ENCODE results near the gene FIBP.
"Not testable (repeated sequence)": the region's sequence is repeated elsewhere in the genome, so short reads cannot be mapped to it uniquely, and the experiment has no call there.

Gene FIBP

DNA sequence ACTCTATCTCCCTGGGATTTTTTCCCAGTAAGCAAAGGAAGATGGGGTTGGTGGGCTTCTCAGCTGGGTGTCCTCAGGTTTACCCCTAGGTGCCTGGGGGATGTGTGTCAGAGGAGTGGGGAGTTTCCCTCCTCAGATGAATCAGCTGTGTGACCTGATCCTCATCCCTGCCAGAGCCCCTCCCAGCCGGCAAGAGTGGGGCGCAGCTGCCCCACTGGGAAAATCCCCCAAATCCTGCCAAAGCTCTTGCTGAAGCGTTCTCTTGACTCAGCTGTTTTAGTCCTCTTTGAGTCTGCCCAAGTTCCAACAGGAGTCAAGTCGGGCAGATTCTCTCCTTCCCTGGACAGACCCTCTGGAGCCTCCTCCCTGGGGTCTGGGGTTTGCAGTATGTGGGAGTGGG lies 24.6 kb upstream of the FIBP start:
- DNase-seq: no peak

DNA sequence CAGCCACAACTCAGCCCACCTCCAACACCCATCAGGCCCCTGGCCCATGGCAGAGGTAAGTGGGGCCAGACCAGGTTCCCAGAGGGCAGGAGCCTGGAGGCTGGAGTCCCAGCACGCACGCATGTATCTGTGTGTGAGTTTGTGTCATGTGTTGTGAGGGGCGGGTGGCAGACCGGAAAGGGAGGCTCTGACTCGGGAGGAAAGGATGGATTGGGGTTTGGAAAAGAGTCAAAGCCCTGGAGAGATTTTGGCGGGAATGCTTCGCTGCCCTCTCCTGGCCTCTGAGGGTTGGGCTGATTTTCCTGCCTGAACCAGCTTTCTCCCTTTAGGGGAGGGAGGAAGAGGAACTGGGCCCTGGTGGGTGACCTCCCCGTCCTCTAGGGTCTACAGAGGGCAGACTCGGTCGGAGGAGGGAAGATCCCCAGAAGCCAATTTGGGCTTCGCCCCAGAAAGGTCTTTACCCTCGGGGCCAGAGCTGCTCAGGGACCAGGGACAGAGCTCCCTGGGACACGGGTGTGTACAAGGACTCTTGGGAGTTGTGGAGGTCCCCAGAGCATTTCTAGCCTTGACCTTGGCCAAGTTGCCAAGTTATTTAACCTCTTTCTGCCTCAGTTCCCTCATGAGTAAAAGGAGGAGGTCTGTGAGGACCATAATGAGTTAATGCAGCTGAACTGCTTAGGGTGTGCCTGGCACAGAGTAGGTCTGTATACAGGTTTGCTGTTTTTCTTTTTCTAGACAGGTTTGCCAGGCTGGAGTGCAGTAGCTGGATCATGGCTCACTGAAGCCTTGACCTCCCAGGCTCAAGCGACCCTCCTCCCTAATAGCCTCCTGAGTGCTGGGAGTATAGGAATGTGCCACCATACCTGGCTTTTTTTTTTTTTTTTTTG lies 23.7 kb upstream of the FIBP start:
- DNase-seq: no peak

DNA sequence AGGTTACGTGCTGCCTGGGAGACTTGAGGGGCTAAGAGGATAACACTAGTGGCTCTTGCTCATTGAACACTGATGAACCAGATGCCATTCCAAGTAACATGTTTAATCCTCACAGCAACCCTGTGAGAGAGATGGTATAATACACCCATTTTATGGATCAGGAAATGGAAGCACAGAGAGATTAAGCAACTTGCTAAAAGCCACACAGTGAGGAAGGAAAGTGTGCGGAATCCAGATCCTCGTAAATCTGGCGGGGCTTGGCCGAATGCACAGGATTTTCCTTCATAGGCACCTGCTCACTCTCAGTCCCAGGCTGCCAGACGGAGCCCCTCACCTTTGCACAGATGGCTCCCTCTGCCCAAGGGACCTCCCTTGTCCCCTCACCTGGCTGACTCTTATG lies 19.6 kb upstream of the FIBP start:
- no peak for DNase-seq

DNA sequence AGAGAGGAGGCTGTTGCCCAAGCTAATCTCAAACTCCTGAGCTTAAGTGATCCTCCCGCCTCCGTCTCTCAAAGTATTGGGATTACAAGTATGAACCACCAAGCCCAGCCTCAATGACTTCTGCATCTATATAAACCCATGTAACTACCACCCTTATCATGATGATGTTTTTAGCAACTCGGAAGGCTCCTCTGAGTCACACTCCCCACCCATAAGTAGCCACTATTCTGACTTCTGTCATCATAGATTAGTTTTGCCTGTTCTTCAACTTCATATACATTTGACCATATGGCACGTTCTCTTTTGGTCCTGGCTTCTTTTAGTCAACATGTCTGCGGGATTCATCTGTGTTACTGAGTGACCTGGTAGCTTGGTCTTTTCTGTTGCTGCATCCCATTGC lies 18.3 kb upstream of the FIBP start:
- no peak for DNase-seq

DNA sequence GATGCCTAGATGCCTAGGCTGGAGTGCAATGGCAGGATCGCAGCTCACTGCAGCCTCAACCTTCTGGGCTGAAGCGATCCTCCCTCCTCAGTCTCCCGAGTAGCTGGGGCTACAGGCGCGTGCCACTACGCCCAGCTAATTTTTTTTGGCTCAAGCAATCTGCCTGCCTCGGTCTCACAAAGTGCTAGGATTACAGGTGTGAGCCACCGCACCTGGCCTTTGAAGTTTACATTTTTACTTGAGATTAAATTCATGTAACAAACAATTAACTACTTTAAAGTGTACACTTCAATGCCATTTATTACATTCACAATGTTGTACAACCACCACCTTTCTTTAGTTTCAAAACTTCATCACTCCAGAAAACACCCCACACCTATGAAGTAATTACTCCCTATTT lies 15.4 kb upstream of the FIBP start:
- DNase-seq: no peak

DNA sequence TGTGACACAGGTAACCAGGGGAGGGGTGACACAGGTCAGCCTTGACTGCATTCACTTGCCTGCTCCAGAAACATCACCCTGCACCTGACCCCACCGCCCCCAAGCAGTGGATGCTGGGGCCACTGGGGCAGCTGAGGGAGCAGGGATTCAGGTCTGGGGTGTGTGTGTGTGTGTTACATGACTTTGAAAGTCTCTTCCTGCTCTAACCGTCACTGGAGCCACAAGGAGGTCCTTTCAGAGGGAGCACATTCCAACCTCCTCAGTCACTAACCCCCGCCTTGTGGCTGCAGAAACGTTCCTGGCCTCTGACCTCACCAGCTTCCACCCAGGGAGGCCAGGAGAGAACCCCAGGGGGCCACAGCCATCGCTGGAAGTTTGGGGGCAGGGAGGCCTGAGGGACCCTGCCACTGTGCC lies 14.8 kb upstream of the FIBP start:
- no peak for DNase-seq

DNA sequence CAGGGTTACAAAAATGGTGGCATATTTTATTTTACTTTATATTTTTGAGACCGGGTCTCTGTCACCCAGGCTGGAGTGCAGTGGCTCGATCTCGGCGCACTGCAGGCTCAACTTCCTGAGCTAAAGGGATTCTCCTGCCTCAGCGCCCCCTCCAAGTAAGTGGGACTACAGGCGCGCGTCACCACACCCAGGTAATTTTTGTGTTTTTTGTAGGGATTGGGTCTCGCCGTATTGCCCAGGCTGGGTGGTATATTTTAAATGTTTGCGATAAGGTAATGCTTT lies 12.6 kb upstream of the FIBP start:
- no peak for DNase-seq

DNA sequence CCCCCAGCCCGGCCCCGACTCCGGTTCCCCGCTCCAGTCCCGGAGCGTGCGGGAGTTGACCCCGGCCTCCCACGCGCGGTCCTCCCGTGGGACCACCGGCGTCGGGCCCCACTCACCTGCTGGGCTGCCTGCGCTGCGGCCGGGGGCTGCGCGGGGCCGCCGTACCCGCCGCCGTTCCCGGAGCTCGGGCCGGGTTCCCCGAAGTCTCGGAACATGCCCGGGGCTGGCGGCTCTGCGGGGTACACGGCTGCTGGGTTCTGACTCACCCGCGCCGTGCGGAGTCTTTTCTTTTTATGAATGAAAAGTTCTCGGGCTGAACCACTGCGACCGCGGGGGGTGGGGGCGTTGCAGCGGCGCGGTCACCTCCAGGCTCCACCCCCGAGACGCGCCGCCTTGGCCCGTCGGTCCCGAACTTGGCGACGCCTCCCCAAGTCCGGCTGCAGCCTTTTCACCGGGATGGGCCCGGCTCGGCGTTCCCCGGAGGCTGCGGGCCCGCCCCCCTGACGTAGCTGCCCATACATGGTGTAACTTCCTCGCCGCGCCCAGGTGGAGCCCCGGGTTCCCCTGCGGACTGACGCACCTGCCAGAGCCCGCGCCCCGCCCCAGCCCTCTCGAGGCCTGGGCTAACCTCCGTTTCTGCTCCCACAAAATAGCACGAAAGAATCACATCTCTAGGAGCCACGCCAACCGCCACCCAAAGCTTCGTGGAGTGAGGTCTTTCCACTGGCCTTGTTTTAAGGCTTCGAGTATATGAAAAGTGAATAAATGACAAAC lies 12.0 kb upstream of the FIBP start, which contains the start of gene FOSL1:
Gene FOSL1 (minus strand): TSS at position 264 of the 774 bp plus-strand sequence. CDS start 49 bp downstream, at position 215.
- DNase-seq: peak; percentile 42 to 78

DNA sequence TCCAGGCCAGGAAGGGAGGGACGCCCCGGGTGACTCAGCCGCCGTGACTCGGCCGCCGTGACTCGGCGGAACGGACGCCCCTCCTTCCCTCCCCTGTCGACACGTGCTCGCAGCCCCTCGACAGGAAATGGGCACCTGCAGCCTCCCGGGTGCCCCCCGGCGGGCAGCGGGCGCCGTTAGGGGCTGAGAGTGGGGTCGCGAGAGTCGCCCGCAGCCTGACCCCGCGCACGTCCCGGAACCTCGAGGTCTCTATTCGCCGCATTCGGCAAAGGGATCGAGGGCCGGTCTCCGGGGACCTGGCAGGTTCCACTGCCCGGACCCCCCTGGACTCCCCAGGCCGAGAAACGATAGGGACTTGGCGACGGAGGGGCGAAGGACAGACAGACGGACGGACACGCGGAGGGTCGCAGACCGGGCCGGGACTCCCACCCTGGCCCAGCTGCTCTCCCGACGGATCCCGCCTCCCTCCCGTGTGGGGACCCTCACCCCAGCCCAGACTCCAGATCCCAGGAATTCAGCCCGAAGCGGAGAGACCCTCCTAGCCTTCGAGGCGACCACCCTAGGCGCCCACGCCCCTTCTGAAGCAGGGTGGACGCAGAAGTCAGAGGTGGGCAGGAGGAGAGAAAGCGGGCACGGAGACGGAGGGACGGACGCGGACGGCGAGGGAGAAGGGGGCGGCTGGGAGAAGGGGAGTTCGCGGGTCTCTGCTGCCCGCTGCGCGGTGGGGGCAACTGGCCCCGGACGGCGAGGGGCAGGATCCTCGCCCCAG lies 11.3 kb upstream of the FIBP start:
- DNase-seq: peak; percentile 32 to 64

DNA sequence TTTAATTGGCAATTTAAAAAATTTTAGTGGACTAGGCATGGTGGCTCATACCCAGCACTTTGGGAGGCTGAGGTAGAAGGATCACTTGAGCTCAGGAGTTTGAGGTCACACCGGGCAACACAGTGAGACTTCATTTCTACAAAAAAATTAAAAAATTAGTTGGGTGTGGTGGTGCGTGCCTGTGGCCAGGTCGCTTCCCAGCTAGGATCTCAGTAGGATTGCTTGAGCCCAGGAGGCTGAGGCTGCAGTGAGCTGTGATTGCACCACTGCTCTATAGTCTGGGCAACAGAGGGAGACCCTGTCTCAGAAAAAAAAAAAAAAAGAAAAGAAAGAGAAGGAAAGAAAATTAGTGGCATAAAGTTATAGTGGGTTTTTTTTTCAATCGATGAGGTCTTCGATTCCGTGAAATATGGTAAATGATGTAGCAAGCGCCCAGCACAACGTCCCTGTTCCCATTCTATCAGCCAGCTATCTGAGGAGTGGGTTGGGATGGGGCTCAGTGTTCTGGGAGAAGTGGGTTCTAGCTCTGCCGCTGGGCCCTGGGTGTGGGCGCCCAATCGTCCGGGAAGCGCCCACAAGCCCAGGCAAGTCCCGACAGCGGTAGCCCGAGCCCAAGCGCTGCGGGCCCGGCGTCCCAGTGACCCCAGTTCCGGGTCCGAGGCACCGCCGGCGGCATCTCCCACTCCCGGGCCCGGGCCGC lies 10.5 kb upstream of the FIBP start:
- no peak for DNase-seq

DNA sequence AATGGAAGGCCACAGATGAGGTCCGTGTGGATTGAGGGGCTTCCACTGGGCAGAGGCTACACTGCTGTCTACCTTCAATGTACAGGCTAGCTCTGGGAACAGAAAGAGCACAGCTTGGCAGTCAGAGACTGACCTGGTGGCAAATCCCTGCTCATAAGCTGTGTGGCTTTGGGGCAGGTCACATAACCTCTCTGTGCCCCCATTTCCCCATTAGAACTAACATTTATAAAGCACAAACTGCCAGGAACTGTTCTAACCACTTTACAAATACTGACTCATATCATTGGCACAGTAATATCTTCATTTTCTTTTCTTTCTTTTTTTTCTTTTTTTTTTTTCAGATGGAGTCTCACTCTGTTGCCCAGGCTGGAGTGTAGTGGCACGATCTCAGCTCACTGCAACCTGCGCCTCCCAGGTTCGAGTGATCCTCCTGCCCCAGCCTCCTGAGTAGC lies 8.8 kb upstream of the FIBP start:
- DNase-seq: no peak

DNA sequence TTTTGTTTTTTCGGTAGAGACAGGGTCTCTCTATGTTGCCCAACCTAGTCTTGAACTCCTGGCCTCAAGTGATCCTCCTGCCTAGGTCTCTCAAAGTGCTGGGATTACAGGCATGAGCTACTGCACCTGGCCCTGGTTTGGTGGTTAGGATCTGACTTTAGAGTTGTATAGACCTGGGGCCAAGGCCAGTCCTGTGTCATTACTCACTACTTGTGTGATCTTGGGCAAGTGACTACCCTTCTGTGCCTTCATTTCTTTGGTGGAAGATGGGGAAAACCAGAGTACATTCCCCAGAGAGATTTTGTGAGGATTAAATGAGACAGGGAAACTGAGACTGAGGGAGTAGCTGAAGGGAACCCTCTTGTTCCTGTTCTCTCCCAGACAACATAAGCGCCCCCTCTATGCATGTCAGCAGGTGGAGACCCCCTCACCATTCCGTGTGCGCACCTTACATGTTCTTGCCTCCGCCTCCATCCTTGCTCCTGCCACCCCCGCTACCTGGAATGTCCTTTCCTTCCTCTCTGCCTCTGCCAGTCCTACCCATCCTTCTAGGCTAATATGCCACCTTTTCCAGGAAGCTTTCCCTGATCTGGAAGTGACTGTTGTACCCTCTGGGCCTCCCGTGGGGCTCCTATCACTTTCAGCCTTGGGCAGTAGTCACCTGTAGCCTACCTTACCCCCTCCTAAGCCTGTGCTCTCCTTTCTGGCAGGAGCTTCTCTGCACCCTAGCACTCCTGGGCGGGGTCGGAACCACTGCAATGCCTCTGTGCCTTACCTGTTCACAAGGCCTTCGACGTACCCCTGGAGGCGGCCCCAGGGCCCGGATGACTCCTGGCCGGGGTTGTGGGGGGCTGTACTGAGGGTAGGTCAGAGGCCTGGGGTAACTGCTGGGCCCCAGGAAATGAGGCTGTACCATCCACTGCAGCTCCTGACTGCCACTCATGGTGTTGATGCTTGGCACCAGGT lies 8.0 kb upstream of the FIBP start:
- DNase-seq: no peak

DNA sequence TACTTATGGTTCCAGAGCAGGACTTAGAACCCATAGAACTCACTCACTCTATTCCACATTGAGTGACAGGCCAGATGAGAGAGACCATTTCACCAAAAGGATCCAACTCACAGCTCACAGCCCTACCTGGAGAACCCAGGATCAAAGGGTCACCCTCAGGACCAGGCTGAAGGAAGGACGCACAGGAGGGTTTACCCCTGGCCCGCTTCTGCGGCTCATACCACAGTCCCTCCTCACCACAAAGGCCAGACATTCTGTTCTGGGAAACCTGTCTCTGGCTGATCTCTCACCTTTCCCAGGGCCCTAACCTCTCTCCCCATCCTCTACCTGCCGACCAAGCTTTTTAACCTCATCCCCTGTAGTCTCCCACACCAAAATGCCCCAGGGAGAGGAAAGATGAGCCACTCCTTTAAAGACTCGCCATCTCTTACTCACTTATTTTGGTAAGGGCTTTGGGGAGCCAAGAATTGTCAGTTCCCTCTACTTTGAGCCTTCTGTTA lies 7.3 kb upstream of the FIBP start:
- no peak for DNase-seq

DNA sequence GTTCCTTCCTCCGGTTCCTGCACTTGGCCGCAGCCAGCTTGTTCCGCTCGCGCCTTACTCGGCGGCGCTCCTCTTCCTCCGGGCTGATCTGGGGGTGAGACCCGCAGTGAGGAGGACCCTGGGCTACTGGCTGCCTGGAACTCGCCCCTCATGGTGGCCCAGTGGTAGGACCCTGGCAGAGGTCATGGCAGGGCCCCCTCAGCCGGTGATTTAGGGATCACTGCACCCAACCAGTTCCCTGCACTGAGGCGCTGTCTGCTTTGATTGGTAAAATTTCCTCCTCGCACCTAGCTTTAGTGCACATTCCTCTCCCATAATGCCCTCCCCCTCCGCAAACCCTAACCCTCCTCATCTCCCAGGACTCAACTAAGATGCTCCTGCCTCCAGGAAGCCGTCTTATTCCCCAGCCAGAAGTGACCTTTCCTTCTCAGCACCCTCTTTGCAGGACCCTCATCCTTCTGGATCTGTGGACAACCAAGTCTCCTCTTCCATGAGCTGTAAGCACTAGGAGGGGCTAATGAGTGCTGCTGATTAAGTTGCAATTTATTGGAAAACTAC lies 5.8 kb upstream of the FIBP start:
- DNase-seq: no peak

DNA sequence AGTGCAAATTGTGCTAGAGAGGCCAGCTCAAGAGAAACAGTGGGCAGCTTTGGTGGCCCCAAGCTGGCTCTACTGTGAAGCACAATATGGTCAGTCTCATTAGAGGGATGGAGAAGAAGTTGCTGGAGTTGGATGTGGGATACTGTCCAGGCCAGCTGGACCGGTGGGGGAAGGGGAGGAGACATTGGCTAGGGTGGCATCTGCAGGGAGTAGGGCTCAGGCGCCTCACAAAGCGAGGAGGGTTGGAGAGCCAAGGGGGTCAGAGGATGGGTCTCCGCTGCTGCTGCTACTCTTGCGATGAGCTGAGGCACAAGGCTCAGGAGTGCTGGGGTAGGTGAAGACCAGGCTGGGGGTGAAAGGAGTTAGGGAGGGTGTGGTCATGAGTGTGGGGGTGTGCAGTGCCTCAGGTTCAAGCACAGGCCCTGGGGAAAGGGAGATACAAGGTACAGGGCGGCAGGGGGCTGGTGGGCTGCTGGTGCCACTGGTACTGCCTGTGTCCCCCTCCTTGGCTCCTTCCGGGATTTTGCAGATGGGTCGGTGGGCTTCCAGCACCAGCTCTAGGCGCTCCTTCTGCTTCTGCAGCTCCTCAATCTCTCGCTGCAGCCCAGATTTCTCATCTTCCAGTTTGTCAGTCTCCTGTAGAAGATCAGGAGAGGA lies 4.5 kb upstream of the FIBP start:
- no peak for DNase-seq

DNA sequence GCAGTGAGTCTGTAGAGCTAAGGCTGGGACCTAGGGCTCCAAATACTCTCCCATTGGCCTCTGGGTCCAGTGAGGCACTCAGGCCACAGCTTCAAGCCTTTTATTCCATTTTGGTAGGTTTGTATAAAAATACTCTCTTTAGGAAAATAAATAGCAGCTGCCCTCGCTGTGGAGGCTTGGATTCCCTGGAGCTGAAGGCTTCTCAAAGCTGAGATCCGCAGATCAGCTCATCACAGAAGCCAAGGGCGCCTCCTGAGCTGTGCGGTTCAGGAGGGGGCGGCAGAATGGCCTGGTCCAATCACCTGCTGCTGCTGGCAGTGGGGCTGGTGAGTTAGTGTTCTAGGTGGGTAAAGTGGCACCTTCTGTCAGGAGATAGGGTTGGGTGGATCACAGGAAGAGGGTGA lies 3.9 kb upstream of the FIBP start:
- not testable (repeated sequence) for DNase-seq

DNA sequence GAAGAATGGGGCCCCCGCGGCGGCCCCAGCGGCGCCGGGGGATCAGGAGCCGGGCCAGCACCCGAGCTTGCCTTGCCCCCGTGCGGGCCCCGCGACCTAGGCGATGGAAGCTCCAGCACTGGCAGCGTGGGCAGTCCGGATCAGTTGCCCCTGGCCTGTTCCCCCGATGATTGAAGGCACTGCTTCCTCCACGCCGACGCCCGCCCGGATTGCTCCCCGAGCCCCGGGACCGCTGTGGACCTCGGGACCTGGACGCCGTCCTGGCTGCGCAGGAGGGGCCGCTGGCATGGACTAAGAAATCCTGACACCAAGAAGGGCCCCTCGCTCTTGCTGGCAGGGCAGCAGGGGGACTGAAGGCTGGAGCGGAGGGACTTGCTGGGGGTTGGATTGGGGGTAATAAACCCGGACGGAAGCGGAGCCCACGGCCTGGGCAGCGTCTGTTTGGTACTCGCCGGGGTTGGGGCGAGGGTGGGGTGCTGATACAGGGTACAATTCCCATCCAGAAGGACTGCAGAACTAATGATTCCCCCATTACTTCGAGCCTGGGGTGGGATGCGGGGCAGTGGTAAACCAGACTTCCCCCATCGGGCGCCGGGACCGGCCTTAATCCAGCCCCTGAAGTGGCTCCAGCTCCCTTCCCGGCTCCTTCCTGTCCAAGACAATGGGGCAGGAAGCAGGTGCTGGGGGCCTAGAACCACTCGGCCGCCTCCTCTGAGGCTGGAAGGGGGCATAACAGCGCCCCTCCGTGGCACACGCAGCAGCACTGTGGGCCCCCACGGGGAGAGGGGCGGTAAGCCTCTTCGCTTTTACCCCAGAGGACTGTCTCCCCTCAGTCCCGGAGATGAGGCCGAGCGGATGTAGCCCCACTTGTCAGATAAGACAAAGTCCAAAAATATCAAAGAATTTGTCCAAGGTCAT lies 3.2 kb upstream of the FIBP start:
- no peak for DNase-seq

DNA sequence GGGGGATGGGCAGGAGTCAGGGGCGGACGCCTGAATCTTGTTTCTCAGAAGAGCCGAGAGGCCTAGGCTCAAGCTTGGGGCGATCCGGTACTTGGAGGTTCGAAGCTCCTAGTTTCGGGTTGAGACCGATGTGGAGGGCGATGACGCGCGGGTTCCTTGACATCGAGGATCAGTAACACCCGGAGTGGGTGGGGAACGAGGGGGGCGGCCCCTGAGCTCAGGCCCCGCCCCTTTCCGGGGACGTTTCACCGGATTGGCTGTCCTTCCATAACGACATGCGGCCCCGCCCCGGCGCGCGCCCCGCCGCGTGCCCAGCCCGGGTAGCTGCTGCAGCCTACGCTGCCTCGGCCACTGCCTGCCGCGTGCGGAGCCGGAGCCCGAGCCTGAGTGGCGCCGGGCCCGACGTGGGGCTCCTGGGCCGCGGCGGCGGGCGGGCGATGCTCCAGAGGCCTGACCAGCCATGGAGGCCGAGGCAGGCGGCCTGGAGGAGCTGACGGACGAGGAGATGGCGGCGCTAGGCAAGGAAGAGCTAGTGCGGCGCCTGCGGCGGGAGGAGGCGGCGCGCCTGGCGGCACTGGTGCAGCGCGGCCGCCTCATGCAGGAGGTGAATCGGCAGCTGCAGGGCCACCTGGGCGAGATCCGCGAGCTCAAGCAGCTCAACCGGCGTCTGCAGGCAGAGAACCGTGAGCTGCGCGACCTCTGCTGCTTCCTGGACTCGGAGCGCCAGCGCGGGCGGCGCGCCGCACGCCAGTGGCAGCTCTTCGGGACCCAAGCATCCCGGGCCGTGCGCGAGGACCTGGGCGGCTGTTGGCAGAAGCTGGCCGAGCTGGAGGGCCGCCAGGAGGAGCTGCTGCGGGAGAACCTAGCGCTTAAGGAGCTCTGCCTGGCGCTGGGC lies 2.3 kb upstream of the FIBP start, which contains the start of gene CCDC85B:
Gene CCDC85B (plus strand): TSS at position 350 of the 895 bp plus-strand sequence. CDS start 111 bp downstream, at position 461.
- peak; percentile 85 to 89 for DNase-seq
